Hematopoietic multipotent progenitor cell treated with erythropoietin and hydrocortisone succinate and interleukin-3 and kit ligand, for 4 days (in vitro differentiated cells): ENCODE data around the gene CAMK4.

ENCODE experiments used
- DNase-seq: peaks from one replicate; pipeline ENCODE4 v3.0.0-alpha.2; 2015

Gene CAMK4

GRCh38 chr5:111447099-111447498 is 222.9 kb downstream of the CAMK4 start:
- no peak for DNase-seq

GRCh38 chr5:111447822-111448221 is 223.6 kb downstream of the CAMK4 start:
- no peak for DNase-seq

- no peak for DNase-seq
Measured at GRCh38 chr5:111453295-111453694, 229.1 kb downstream of the CAMK4 start.

GRCh38 chr5:111453747-111454146 is 229.6 kb downstream of the CAMK4 start:
- DNase-seq, result no peak

GRCh38 chr5:111454198-111454622 is 230.0 kb downstream of the CAMK4 start:
- DNase-seq, result no peak

GRCh38 chr5:111454776-111455175 is 230.6 kb downstream of the CAMK4 start:
- DNase-seq, result no peak

GRCh38 chr5:111461255-111461671 is 237.1 kb downstream of the CAMK4 start:
- no peak for DNase-seq

GRCh38 chr5:111461934-111462333 is 237.8 kb downstream of the CAMK4 start:
- no peak for DNase-seq

GRCh38 chr5:111463311-111463710 is 239.1 kb downstream of the CAMK4 start:
- no peak for DNase-seq

GRCh38 chr5:111469293-111469896 is 245.2 kb downstream of the CAMK4 start:
- DNase-seq, result no peak

GRCh38 chr5:111469903-111470302 is 245.7 kb downstream of the CAMK4 start:
- no peak for DNase-seq

- no peak for DNase-seq
Measured at GRCh38 chr5:111472096-111472495, 247.9 kb downstream of the CAMK4 start.

- peak; percentile 82 for DNase-seq
Measured at GRCh38 chr5:111472579-111472978, 248.4 kb downstream of the CAMK4 start.

GRCh38 chr5:111478266-111478665 is 254.1 kb downstream of the CAMK4 start:
- DNase-seq, result peak; percentile 25

GRCh38 chr5:111478898-111479297 is 254.7 kb downstream of the CAMK4 start:
- no peak for DNase-seq

GRCh38 chr5:111480346-111480745 is 256.2 kb downstream of the CAMK4 start:
- no peak for DNase-seq

- DNase-seq, result no peak
Measured at GRCh38 chr5:111486055-111486454, 261.9 kb downstream of the CAMK4 start.

GRCh38 chr5:111486926-111487325 is 262.7 kb downstream of the CAMK4 start:
- no peak for DNase-seq

GRCh38 chr5:111488353-111488752 is 264.2 kb downstream of the CAMK4 start:
- DNase-seq, result no peak

GRCh38 chr5:111493031-111493430 is 268.8 kb downstream of the CAMK4 start:
- no peak for DNase-seq

GRCh38 chr5:111494355-111494999 is 270.3 kb downstream of the CAMK4 start:
- DNase-seq, result no peak

GRCh38 chr5:111495159-111495558 is 271.0 kb downstream of the CAMK4 start:
- DNase-seq, result peak; percentile 51

GRCh38 chr5:111498346-111498745 is 274.2 kb downstream of the CAMK4 start:
- no peak for DNase-seq

- no peak for DNase-seq
Measured at GRCh38 chr5:111502956-111503355, 278.8 kb downstream of the CAMK4 start.

GRCh38 chr5:111505096-111505495 is 280.9 kb downstream of the CAMK4 start:
- no peak for DNase-seq
